Astrocyte (in vitro differentiated cells and primary cell): ENCODE measurements around the gene PPFIBP1.

Source experiments
- CTCF ChIP-seq: IDR thresholded peaks from 2 replicates; pipeline ENCODE4 v1.5.1; 2011; ENCODE audit warnings: low read depth, mild to moderate bottlenecking, inconsistent platforms, low read length, moderate library complexity; ENCODE audit not compliant: insufficient read depth
- EZH2 ChIP-seq: IDR thresholded peaks from 2 replicates; pipeline ENCODE4 v1.6.1; 2012; ENCODE audit warnings: mild to moderate bottlenecking, low read length, inconsistent platforms; ENCODE audit not compliant: insufficient read depth

- no peak for TF ChIP-seq CTCF
- no peak for TF ChIP-seq EZH2
Measured at GRCh38 chr12:27682534-27682933, 158.5 kb downstream of the PPFIBP1 start.
